Stimulated activated CD8-positive, alpha-beta memory T cell treated with anti-CD3 and anti-CD28 coated beads, Interleukin-7, amount 100 ng/mL, for 1 hour (primary cell): ENCODE measurements around the gene DNLZ.

Experiments
- DNase-seq, 2 donors: peaks; one replicate each; pipeline ENCODE4 v3.0.0-alpha.2; 2020; ENCODE audit warnings: low read depth in 2 of 2

The DNLZ gene

DNA sequence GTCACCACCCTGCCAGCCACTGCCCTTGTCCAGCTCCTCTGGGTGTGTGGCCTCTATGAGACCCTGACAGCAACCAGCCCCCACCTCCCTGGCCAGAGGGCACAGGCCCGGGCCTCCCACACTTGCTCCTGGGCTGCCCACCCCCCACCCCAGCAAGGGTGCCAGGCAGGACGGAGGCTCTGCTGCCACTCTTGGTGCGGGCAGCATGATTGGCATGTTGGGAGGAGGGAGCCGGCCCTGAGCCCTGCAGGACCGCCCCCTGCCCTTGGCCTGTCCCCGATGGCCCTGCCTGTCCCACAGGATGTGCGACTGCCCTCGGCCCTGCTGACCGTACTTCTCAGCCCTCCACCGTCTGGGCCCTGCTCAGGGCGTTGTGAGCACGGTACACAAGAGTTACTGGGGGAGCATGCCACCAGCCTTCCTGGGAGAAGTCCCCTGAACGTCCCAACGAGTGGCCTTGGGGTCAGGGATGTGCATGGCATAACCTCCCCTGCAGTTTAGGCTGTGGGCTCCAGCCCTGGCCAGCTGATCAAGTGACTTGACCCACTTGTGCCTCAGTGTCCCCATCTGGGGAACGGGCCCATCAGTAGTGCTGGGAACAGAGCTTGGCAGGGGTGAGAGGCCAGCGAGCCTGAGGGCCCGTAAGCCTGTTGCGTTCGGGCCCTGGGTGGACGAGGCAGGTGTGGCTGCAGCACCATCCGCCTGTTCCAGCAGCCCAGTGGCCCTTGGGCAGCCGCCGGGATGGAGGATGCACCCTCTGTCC, 20.2 kb downstream of the DNLZ start:
- no peak for DNase-seq

DNA sequence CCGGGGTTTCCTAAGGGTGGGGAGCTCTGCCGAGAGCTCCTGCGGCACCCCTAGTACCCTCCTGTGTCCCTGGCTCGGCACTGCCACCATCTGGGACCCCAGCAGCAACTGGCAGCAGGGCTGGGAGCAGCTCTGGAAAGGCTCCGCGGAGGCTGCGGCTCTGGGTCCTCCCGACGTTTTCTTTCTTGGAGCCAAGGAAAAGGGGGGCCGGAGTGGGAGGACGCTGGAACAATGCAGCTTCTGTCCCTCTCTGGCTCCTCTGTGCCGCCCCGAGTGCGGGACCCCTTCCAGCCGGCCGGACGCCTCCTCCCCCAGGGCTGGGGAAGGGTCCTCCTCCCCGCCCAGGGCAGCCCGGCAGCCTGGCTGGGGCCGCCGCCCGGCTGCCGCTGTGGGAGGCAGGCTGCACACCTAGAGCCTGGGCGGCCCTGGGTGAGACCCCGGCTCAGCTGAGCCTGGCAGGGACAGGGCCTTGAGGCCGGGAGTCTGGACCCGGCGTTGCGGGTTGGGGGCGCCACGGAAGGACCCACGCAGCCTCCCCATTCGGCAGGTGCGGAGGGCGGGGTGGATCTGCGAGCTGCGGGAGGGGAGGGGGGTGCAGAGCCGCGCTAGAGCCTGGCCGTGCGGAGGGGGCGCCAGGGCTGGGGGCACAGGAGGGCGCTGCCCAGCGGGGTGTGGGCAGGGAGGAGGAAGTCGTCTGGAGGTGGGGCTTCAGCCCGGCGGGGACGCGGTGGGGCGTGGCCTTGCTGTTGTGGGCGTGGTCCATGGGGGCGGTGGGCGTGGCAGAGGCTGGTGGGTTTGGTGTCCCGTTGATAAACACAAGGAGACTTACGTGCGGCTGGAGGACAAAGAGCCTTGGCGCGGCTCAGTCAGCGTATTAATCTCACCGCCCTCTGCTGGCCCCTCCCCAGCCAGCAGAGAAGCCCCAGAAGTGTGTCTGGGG, 21.1 kb downstream of the DNLZ start:
- peak; percentile 16 to 35 for DNase-seq

DNA sequence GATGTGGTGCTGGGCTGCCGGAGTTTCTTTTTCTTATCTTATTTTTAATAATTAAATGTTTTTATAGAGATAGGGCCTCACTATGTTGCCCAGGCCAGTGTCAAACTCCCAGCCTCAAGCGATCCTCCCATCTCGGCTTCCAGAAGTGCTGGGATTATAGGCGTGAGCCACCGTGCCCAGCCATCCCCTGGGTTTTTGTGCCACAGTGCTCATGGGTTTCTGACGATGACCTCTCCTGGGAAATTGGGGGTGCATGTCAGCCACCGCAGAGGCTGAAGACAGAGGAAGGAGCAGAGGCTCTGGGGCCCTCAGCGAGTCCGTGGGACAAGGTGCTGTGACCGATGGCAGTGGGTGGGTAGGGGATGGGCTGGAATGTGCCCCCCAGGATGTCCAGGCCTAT, 21.8 kb downstream of the DNLZ start:
- no peak for DNase-seq

DNA sequence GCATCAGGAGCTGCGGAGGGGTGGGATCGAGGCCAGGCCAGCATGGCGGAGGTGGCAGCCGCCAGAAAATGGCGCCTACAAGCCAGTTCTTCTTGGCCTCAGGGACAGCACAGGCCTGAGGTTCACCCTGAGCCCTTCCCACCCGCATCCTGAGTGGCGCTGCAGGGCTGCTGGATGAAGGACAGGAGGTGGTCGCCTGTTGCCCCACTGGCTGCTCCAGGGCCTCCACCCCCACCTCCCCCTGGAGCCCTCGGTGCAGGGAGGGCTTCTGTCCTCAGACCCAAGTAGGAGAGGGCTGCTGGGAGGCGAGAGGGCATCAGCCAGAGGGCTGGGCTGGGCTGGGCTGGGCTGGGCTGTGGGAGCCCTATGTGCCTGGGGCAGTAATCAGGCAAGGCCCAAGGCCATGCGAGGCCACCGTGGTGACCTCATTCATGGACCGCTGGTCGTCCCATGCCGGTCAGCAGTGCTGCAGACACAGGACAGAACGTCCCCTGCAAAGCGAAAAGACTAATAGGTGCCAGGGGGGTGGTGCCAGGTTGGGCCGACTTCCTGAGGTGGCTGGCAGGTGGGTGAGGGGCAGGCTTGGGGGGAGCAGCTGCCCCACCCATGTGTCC, 22.4 kb downstream of the DNLZ start:
- DNase-seq = no peak

DNA sequence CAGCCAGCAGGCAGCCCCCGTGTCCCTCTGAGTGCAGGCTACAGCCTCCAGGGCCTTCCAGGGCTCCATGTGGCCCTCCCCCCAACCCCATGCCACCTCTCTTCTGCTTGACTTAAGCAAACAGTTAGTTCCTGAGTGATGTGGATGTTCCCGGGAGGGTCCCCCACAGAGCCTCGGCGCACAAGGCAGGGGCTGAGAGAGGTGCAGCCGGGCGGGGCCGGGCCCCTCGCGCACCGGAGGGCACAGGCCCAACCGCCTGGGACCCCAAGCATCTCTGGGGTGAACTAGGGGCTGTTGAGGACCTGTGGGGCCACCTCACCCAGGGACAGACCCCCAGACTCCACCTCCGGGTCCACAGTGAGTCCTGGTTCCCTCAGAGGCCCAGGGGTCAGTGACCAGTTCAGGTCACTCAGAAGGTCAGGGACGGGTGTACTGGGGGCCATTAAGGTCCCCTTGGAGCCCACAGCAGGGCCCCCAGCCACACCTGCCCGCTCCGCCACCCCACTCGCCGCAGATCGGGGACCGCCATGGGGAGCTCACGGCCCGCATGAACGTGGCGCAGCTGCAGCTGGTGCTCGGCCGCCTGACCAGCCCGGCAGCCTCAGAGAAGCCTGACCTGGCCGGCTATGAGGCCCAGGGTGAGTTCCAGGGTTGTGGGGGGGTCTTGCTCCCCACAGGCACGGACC, 23.0 kb downstream of the DNLZ start:
- no peak for DNase-seq

DNA sequence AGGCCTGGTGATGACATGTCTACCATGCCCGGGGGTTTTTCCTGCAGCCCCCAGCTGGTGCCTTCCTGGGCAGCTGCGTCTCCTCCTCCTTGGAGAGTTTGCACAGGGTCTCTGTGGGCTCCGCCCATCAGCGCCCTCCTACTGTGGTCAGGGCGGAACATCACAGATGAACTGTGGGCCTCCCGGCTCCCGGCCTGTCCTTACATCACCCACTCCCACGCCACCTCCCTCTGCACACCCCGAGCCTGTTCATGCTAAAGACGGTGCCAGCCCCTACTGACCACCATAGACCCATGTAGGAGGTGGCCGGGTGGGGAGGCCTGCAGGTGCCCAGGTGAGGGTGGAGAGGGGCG, 23.6 kb downstream of the DNLZ start:
- DNase-seq = no peak

DNA sequence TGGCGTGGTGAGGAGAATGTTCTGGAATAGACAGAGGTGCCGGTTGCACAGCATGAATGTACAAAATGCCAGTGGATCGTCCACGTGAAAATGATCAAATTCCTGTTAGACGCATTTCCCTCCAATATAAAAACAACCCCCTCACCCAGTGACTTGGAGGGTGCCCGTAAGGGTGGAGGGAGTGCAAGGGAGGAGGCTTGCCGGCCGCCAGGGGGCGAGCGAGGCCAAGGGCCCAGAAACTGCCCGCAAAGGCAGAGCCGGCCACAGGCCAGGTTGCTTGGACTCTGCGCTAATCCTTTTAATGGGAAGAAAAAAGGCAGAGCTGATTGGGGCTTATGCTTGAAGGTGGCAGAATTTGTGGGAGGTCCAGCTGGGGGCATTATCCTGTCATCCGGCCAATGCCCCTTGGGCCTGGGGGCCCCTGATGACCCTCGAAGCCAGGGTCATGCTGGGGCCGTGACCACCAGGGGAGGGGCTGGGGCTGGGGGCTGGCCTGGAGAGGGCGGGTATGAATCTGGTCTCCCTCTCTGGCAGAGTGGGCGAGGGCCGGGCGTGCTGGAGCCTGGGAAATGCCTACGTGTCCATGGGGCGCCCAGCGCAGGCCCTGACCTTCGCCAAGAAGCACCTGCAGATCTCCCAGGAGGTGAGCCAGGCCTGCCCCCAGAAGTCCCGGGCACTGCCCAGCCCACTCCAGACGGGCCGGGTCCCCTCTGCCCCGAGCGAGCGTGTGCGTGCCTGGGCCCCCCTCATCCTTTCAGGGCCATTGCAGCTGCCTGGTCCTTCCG, 24.2 kb downstream of the DNLZ start:
- DNase-seq = no peak

DNA sequence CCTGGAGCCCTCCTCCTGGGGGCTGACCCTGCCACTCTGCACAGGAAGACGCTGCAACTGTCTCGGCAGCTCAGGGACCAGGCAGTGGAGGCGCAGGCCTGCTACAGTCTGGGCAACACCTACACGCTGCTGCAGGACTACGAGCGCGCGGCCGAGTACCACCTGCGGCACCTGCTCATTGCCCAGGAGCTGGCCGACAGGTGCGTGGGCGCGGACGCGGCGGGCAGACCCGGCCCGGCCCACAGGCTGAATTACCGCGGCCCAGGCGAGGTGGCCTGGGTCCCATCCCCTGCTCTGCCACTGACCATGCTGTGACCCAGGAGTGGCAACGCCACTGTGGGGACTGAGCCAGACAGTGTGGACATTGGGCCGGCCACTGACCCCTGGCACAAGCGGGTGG, 25.0 kb downstream of the DNLZ start:
- DNase-seq = no peak

DNA sequence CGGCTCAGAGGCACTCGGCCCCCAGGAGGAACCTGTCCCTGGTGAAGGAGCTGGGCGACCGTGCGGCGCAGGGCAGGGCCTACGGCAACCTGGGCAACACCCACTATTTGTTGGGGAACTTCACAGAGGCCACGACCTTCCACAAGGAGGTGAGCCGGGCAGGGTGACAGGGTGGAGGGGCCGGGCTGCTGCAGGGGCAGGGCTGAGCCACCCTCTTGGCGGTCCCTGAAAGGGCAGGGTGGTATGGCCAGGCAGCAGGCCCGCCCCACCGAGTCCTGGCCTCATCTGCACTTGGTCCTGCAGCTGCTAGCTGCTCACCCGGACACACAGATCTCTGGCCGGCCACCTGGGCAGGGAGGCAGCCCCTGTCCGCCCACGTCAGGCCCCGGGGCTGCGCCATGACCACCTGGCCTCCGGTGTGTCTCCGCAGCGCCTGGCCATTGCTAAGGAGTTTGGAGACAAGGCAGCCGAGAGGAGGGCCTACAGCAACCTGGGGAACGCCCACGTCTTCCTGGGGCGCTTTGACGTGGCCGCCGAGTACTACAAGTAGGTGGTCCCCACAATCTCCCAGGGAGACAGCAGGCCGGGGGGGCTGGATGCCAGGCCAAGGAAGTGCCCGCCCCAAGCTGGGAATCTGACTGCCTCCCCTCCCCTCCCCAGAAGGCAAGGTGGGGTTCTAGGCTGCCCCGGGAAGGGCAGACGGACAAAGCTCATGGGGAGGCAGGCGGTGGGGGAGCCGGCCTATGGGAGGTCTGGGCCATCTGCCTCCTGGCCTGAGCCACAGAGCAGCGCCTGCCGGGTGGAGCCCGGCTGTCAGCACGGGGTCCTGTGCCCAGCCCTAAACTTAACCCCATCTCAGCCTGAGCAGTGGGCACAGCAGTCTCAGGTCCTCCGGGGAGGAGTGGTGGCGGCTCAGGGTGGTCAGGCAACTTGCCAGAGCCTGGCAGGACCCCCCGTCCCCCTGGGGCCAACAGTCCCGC, 25.8 kb downstream of the DNLZ start:
- DNase-seq = no peak

DNA sequence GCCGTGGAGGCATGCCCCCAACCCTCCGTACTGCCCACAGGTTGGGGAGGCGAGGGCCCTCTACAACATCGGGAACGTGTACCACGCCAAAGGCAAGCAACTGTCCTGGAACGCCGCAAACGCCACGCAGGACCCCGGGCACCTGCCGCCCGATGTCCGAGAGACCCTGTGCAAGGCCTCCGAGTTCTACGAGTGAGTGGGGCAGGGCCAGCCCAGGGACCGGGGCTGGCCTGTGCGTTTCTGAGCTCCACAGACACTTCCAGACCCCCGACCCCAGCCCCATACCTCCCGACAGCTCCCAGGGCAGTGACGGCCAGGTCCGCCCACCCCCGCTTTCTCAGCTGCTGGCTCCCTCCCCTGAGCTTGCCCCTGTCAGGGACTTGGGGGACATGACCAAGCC, 26.7 kb downstream of the DNLZ start:
- DNase-seq = no peak

DNA sequence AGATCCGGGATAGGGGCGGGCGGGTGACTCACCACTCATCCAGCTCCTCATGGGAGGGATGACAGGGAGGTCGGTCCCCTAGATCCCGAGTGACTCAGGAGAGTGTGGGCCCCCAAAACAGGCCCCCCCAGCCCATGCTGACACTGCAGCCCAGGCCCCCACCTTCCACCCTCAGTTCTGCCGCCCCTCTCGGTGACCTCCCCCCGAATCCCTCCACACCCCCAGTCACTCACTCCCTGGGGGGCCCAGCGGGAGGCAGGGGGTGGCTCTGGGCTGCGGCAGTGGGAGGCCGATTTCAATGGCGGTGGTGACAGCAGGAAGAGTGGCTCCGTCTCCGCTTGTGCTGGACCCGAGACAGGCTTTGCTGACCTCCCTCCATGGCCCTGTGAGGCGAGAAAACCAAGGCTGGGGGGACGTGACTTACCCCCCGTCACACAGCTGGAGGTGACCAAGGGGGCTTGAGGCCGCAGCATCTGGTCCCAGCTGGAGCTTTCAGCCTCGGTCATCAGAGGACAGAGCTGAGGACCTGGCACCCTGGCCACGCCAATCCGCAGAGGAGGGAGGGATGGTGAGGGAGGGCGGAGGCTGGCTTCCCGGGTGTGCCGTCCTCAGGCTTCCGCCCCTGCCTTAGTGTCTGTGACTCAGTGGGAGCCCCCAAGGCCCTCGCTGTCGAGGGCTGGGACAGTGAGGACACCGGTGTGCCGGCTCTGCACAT, 27.2 kb downstream of the DNLZ start:
- DNase-seq = no peak

DNA sequence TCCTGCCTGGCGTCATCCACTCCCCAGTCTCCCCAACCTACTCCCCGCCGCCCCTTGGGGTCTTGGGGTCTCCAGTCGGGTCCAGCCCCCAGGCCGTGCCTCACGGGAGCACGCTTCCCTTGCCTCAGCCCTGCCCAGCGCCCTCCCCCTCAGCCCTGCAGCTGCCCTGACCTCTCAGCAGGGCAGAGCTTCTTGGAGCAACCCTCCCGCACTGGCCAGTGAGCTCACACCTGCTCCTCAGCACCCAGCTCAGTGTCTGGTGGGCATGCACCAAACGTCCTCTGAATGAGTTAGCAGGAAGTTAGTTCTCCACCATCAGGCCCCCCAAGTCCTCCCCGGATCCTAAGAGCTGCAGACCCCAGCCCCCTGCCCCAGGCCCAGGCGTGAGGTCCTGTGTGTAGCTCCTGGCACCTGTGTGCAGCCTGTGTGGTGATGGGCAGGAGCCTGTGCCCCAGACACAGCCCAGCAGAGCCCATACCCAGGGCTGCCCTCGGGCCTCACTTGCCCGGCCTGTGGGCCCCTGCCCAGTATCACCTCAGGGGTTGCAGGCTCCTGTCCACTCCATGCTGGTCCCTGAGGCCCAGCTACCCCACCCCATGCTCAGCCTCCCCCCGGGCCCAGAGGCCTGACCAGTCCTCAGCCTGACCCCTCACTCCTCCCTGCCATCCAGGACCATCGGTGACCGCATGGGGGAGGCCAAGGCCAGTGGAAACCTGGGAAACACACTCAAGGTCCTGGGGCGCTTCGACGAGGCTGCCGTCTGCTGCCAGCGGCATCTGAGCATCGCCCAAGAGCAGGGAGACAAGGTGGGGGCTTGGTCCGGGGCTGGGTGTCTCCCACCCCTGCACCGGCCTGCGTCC, 28.0 kb downstream of the DNLZ start:
- DNase-seq = no peak

DNA sequence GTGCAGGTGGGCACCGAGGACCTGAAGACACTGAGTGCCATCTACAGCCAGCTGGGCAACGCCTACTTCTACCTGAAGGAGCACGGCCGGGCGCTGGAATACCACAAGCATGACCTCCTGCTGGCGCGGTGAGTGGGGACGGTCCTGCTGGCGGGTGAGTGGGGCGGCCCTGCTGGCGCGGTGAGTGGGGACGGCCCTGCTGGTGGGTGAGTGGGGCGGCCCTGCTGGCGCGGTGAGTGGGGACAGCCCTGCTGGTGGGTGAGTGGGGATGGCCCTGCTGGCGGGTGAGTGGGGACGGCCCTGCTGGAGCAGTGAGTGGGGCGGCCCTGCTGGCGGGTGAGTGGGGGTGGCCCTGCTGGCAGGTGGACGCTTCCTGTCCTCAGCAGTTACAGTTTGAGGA, 29.0 kb downstream of the DNLZ start:
- no peak for DNase-seq

DNA sequence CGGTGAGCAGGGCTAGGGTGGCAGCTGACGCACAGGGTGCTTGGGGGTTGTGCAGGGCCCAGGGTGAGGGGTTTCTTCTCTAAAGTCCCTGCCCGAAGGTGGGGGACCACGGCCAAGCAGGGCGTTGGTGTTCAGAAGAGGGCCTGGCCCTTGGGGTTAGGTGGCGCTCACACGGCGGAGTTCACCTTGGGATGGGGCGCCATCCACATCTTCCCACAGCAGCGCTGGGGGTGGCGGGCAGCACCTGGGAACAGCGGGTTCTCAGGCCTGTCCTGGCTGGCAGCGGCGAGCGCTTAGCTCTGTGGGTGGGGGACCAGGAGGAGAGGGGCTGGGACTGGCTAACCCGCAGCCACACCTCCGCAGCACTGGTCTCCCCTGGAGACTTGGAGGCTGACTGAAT, 30.1 kb downstream of the DNLZ start:
- no peak for DNase-seq

DNA sequence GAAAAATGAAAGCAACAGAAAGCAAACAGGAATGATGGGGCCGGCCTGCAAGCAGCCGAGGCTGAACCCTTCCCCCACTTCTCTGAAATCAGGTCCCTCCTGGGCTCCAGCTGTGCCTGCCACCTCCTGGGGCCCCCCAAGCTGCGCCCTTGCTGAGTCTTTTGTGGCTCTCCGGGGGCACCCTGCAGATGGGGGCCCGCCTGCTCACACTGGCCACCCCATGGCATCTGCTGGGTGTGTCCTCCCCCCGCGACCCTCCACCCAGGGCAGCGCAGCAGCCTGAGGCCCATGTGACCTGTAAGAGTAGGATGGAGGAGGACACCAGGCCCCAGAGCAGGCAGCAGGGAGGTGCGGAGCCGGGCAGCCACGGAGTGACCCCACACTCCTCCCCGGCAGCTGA, 30.5 kb downstream of the DNLZ start:
- no peak for DNase-seq

DNA sequence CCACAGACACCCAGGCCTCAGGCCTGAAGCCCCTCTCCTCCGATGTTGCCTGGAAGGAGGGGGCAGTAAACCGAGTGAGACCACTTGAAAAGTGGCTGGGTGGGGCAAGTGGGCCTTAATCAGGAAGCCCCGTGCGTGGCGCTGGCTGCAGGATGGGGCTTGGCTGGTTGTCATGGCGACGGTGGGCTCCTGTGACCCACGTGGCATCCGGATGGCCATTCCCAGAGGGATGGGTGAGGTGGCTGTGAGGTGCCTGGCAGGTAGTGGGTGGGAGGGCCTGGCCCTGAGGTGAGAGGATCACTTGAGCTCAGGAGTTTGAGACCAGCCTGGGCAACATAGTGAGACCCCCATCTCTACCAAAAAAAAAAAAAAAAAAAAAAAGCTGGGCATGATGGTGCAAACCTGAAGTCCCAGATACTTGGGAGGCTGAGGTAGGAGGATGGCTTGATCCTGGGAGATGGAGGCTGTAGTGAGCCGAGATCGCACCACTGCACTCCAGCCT, 31.0 kb downstream of the DNLZ start:
- DNase-seq = no peak

DNA sequence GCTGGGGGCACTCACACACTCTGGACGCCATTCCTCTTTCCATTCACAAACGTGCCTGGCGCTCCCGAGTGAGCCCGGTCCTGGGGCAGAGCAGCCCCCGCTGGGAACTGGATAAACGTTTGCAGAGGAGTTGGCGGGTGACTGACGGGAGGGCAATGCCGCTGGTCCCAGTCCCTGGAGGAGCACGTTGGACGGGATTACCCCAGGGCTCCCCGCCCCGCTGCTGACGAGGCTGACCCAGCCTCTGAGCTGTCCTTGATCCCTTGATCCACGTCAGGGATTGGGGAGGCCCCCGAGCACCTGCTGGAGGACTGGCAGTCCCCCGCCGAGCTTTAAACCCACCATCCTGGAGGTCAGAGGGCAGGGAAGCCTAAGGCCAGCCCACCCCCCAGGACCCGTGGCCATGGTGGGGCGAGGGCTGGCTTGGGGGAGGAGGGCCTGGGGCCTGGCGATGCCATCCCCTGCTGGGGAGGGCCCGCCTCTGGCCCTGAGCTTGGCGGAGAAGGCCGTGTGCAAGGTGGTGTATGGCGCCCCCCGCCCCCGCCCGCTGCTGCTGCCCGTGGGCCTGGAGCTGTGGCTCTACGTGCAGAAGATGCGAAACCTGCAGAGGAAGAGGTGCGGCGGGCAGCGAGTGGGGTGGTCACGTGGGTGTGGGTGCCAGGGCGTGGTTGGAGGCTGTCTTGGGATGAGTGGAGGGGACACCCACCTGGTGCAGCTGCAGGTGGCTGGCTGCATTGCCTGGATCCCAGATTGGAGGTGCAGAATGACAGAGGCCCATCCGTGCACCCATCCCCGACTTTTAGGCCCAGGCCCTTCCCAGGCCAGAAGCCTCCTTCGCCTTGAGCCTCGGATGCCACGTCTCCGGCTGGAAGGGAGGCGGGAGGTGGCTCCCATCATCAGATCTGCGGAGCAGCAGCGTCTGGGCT, 31.7 kb downstream of the DNLZ start:
- no peak for DNase-seq
